H1 (cell line): ENCODE results near the gene HSDL2. TPM values are rescaled to one million over a fixed set of nuclear protein-coding genes. Genes with fewer than 3 reads are reported as not detected.

Experiments
- CTCF ChIA-PET: fragments of 300-600 bp; sonication (Branson Sonifier 250); formaldehyde crosslinking; loops from one replicate; lab custom pipeline; 2021; ENCODE audit not compliant: partially characterized antibody; lab: Charles Lee
- POLR2A ChIA-PET: fragments of 300-600 bp; sonication (Branson Sonifier 250); formaldehyde crosslinking; loops from one replicate; lab custom pipeline; 2021; ENCODE audit warnings: inconsistent platforms; ENCODE audit not compliant: partially characterized antibody; lab: Charles Lee
- DNase-seq, 2 experiments: peaks; one replicate each; pipeline versions ENCODE4 v3.0.0 to v3.0.0-alpha.2; 2010 to 2022; ENCODE audit warnings: low spot score in 2 of 2, low read depth in 1 of 2, mixed read lengths in 1 of 2
- FAIRE-seq: peaks from 2 replicates; lab custom pipeline; 2011; peaks lifted over from hg19 to GRCh38; lab: Jason Lieb, UNC
- H2AFZ ChIP-seq: 2 replicates; pipeline ENCODE4 v1.8.1; 2012; ENCODE audit warnings: low read length, inconsistent platforms
- H2AK5ac ChIP-seq: 2 replicates; pipeline ENCODE4 v1.6.1; 2013; ENCODE audit warnings: low read depth, low read length
- H2BK120ac ChIP-seq: replicated peaks from 2 replicates; pipeline ENCODE3; 2013; ENCODE audit warnings: low read depth, low read length, inconsistent platforms
- H2BK12ac ChIP-seq: 2 replicates; pipeline ENCODE4 v1.6.1; 2013; ENCODE audit warnings: low read depth, low read length
- H2BK15ac ChIP-seq: 2 replicates; pipeline ENCODE4 v1.6.1; 2013; ENCODE audit warnings: low read length
- H2BK20ac ChIP-seq: 2 replicates; pipeline ENCODE4 v1.6.1; 2013; ENCODE audit warnings: low read length
- H2BK5ac ChIP-seq: 2 replicates; pipeline ENCODE4 v1.6.1; 2013; ENCODE audit warnings: low read depth, low read length
- H3K14ac ChIP-seq: 2 replicates; pipeline ENCODE4 v1.6.1; 2013; ENCODE audit warnings: inconsistent platforms; ENCODE audit not compliant: insufficient read length
- H3K18ac ChIP-seq: 2 replicates; pipeline ENCODE4 v1.6.1; 2013; ENCODE audit warnings: low read length; ENCODE audit errors: extremely low read depth
- H3K23ac ChIP-seq: 2 replicates; pipeline ENCODE4 v1.6.1; 2013; ENCODE audit warnings: inconsistent platforms; ENCODE audit not compliant: insufficient read length
- H3K23me2 ChIP-seq: 2 replicates; pipeline ENCODE4 v1.6.1; 2013; ENCODE audit warnings: low read depth, low read length
- H3K27ac ChIP-seq: 2 replicates; pipeline ENCODE4 v1.6.1; 2011; ENCODE audit warnings: low read depth, low read length, inconsistent platforms
- H3K27me3 ChIP-seq, 4 experiments: replicated peaks in 1 of 4; 1 replicate in 1 of 4; 2 replicates in 3 of 4; pipeline versions ENCODE4 v1.6.1 to v1.8.1; 2011 to 2013; ENCODE audit warnings: low read length in 3 of 4, mild to moderate bottlenecking in 3 of 4, inconsistent platforms in 2 of 4, mixed read lengths in 2 of 4, moderate library complexity in 1 of 4; ENCODE audit not compliant: control insufficient read depth in 3 of 4, insufficient read depth in 3 of 4; ENCODE audit errors: extremely low read depth in 1 of 4
- H3K36me3 ChIP-seq, 4 experiments: 2 replicates each; pipeline versions ENCODE4 v1.6.1 to v1.8.1; 2011 to 2013; ENCODE audit warnings: mild to moderate bottlenecking in 4 of 4, low read length in 3 of 4, moderate library complexity in 2 of 4, control low read depth in 1 of 4, inconsistent platforms in 1 of 4; ENCODE audit not compliant: insufficient read depth in 4 of 4, control insufficient read depth in 2 of 4
- H3K4ac ChIP-seq: replicated peaks from 2 replicates; pipeline ENCODE3; 2013; ENCODE audit warnings: low read length, low read depth, mixed read lengths, inconsistent platforms; ENCODE audit not compliant: insufficient read length
- H3K4me1 ChIP-seq, 4 experiments: replicated peaks in 1 of 4; 1 replicate in 1 of 4; 2 replicates in 3 of 4; pipeline versions ENCODE4 v1.6.1 to v1.8.1; 2011 to 2013; ENCODE audit warnings: low read length in 3 of 4, inconsistent platforms in 2 of 4, mixed read lengths in 1 of 4; ENCODE audit not compliant: insufficient read depth in 4 of 4, control insufficient read depth in 3 of 4
- H3K4me2 ChIP-seq, 2 experiments: 2 replicates each; pipeline versions ENCODE4 v1.6.1 to v1.8.1; 2011 to 2013; ENCODE audit warnings: low read depth in 2 of 2, low read length in 2 of 2, control low read depth in 1 of 2, inconsistent platforms in 1 of 2, mild to moderate bottlenecking in 1 of 2; ENCODE audit not compliant: insufficient read depth in 1 of 2
- H3K4me3 ChIP-seq, 4 experiments: fragments of 200-600, 300-600 bp in 1 of 4; sonication (generic), shearing (Covaris generic), sonication (Bioruptor Twin) in 1 of 4; 2 replicates each; pipeline versions ENCODE4 v1.5.1 to v1.8.1; 2011 to 2016; ENCODE audit warnings: low read length in 4 of 4, low read depth in 3 of 4, control low read depth in 2 of 4, inconsistent platforms in 2 of 4, mild to moderate bottlenecking in 2 of 4, mixed read lengths in 1 of 4, moderate library complexity in 1 of 4; ENCODE audit not compliant: insufficient read depth in 2 of 4; ENCODE audit errors: extremely low read depth in 1 of 4
- H3K56ac ChIP-seq: replicated peaks from 2 replicates; pipeline ENCODE3; 2013; ENCODE audit warnings: low read depth, mild to moderate bottlenecking, mixed read lengths, low read length, inconsistent platforms; ENCODE audit not compliant: insufficient read length
- H3K79me1 ChIP-seq: 2 replicates; pipeline ENCODE4 v1.6.1; 2013; ENCODE audit warnings: low read depth, low read length, control low read depth
- H3K79me2 ChIP-seq, 2 experiments: 2 replicates each; pipeline versions ENCODE4 v1.6.1 to v1.8.1; 2012 to 2013; ENCODE audit warnings: low read length in 2 of 2, mild to moderate bottlenecking in 2 of 2, inconsistent platforms in 1 of 2; ENCODE audit not compliant: insufficient read depth in 2 of 2, control insufficient read depth in 1 of 2
- H3K9ac ChIP-seq, 4 experiments: replicated peaks in 1 of 4; 1 replicate in 1 of 4; 2 replicates in 3 of 4; pipeline versions ENCODE4 v1.6.1 to v1.8.1; 2011 to 2013; ENCODE audit warnings: low read depth in 3 of 4, low read length in 3 of 4, control low read depth in 2 of 4, mild to moderate bottlenecking in 2 of 4, moderate library complexity in 2 of 4, inconsistent platforms in 1 of 4; ENCODE audit errors: extremely low read depth in 1 of 4
- H3K9me3 ChIP-seq, 2 experiments: 2 replicates each; pipeline versions ENCODE4 v1.6.1 to v1.8.1; 2012 to 2013; ENCODE audit warnings: mild to moderate bottlenecking in 2 of 2, moderate library complexity in 2 of 2, control low read depth in 1 of 2, inconsistent platforms in 1 of 2, low read depth in 1 of 2, low read length in 1 of 2, mixed read lengths in 1 of 2; ENCODE audit not compliant: insufficient read depth in 2 of 2
- H4K20me1 ChIP-seq, 2 experiments: replicated peaks in 1 of 2; 2 replicates each; pipeline versions ENCODE3 to v1.8.1; 2011 to 2013; ENCODE audit warnings: inconsistent platforms in 2 of 2, low read length in 2 of 2, mild to moderate bottlenecking in 1 of 2; ENCODE audit not compliant: insufficient read depth in 2 of 2, control insufficient read depth in 1 of 2
- H4K5ac ChIP-seq: 2 replicates; pipeline ENCODE4 v1.6.1; 2013; ENCODE audit warnings: low read length, low read depth, mixed read lengths, inconsistent platforms; ENCODE audit not compliant: insufficient read length
- H4K8ac ChIP-seq: 2 replicates; pipeline ENCODE4 v1.8.0; 2013; ENCODE audit warnings: mild to moderate bottlenecking, moderate library complexity, low read length, inconsistent platforms; ENCODE audit not compliant: insufficient read depth; ENCODE audit errors: extremely low read depth
- H4K91ac ChIP-seq: replicated peaks from 2 replicates; pipeline ENCODE3; 2013; ENCODE audit warnings: low read length, mixed read lengths, inconsistent platforms; ENCODE audit not compliant: insufficient read length
- WGBS, 2 experiments: shearing (Covaris generic) in 1 of 2; methylation state at CpG; one replicate each; pipeline versions ENCODE4 v1.1.6 to v1.1.7; 2013 to 2015; ENCODE audit warnings: low lambda C conversion rate in 2 of 2, mixed read lengths in 2 of 2, inconsistent platforms in 1 of 2, low coverage in 1 of 2, missing lambda C conversion rate in 1 of 2; ENCODE audit not compliant: insufficient replicate concordance in 2 of 2, insufficient coverage in 1 of 2, insufficient read length in 1 of 2; ENCODE audit errors: extremely low coverage in 1 of 2, missing lambda C conversion rate in 1 of 2; 5-methylcytosine and 5-hydroxymethylcytosine counted together
- polyA plus RNA-seq, 7 experiments: library from polyadenylated mRNA; depleted of rRNA in 3 of 7; stranded (reverse) in 5 of 7; unstranded in 2 of 7; fragments of >200 nt in 5 of 7; fragments of 200-250 nt in 2 of 7; gene quantifications; 1 replicate in 5 of 7; 2 replicates in 1 of 7; 4 replicates in 1 of 7; pipeline versions ENCODE4 v1.2.1 to v1.2.3, GENCODE V29; 2011 to 2013; ENCODE audit warnings: missing spikeins in 2 of 7, mixed read lengths in 2 of 7
- total RNA-seq: library from RNA; stranded (reverse); fragmentation: NEBNext Ultra II Directional; extraction: Animal tissue kit (Norgen Biotek cat#: 25700); gene quantifications from 2 replicates; pipeline ENCODE4 v1.2.1, GENCODE V29; 2021
- TF ChIP-seq, protein P1 (sequence below), 3 experiments: IDR thresholded peaks; 1 replicate in 2 of 3; 2 replicates in 1 of 3; pipeline versions ENCODE4 v1.5.1 to v1.6.1; 2011; ENCODE audit warnings: low read length in 3 of 3, mild to moderate bottlenecking in 3 of 3, inconsistent platforms in 2 of 3, low read depth in 1 of 3, moderate library complexity in 1 of 3; ENCODE audit not compliant: insufficient read depth in 1 of 3; ENCODE audit errors: control extremely low read depth in 1 of 3

Gene HSDL2
- total and polyA plus RNA-seq, 2 of the 8 experiments (the other 6 are each of a cell fraction or from before 2014, with no cell fraction given), result 6.6 to 15.4 TPM

DNA sequence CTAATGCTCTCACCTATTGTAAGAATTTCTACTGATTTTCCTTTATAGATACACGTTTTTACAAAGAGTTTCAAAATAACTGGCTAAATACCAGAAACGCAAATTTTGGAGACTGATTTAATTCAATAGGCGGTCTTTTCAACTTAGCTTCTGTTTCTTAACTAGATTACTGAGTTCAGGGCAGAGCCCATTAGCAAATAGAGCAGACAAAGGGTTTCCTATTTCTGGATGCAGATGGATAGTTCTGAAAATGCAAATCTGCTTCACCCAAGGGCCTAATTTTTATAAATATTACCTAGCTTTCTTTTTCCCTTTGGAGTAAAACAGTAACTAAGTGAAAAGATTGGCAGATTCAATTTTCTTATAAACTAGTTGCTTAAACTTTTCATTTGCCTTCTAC, 93.1 kb downstream of the HSDL2 start:
- no peak for DNase-seq
- Histone ChIP-seq H3K23ac (no peak overlapping the region), H3K36me3 (no peaks in the 10 kb centered on the region; a peak in 2 of 8 replicates), H3K79me1 (no peaks in the 10 kb centered on the region), H3K27me3 (no peaks in the 10 kb centered on the region), H3K4ac (no peak overlapping the region), H2AK5ac (no peak overlapping the region), H2AFZ (no peak overlapping the region), H2BK5ac (no peak overlapping the region), H3K4me2 (peak overlapping the region in 1 of 2 experiments; percentile 17; a peak in 1 of 4 replicates), H3K4me3 (no peak overlapping the region), H3K27ac (no peak overlapping the region), H4K8ac (no peak overlapping the region), H4K5ac (peak overlapping the region; percentile 51), H4K20me1 (no peaks in the 10 kb centered on the region), H3K56ac (no peak overlapping the region), H3K18ac (no peak overlapping the region), H2BK12ac (no peak overlapping the region), H3K23me2 (peaks cover 2% of the 10 kb centered on the region; the same call in 1 of the 2 replicates), H4K91ac (no peak overlapping the region), H2BK20ac (no peak overlapping the region), H3K4me1 (peaks cover 0 to 6% (median 0%) of the 10 kb centered on the region in 4 experiments; a peak in 2 of 7 replicates), H3K9me3 (peaks cover 0 to 3% of the 10 kb centered on the region in 2 experiments; a peak in 1 of 4 replicates), H3K79me2 (no peaks in the 10 kb centered on the region), H3K9ac (no peak overlapping the region), H2BK15ac (no peak overlapping the region), H3K14ac (no peak overlapping the region), H2BK120ac (no peak overlapping the region)
- ChIA-PET CTCF (interaction anchor here (0.6 to 1.5 kb wide), 3 partner anchors 83 to 469 kb away, joined by 3 to 5 read pairs (median 4); no protein-coding TSS in a partner anchor), POLR2A (interaction anchor here (2.1 kb wide), 1 partner anchor 13 kb away, joined by 9 read pairs; the partner anchor contains the start of gene KIAA1958)
- WGBS, 2 experiments, result 52% methylated on average over 3 of the region's 3 CpGs; no CpG with 5 or more reads in 1 of the 2 experiments
- FAIRE-seq, result no peak
- TF ChIP-seq, protein P1, sequence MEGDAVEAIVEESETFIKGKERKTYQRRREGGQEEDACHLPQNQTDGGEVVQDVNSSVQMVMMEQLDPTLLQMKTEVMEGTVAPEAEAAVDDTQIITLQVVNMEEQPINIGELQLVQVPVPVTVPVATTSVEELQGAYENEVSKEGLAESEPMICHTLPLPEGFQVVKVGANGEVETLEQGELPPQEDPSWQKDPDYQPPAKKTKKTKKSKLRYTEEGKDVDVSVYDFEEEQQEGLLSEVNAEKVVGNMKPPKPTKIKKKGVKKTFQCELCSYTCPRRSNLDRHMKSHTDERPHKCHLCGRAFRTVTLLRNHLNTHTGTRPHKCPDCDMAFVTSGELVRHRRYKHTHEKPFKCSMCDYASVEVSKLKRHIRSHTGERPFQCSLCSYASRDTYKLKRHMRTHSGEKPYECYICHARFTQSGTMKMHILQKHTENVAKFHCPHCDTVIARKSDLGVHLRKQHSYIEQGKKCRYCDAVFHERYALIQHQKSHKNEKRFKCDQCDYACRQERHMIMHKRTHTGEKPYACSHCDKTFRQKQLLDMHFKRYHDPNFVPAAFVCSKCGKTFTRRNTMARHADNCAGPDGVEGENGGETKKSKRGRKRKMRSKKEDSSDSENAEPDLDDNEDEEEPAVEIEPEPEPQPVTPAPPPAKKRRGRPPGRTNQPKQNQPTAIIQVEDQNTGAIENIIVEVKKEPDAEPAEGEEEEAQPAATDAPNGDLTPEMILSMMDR (IDR thresholded peaks at IDR 0.05; ENCODE audit: control extremely low read depth in 1 of 3, insufficient read depth in 1 of 3, low read depth in 1 of 3, low read length in 3 of 3), result no peak
- TF ChIP-seq, all 59 proteins: peak for 0
